ENCODE measurements around the gene KCNJ16.

Gene KCNJ16

DNA sequence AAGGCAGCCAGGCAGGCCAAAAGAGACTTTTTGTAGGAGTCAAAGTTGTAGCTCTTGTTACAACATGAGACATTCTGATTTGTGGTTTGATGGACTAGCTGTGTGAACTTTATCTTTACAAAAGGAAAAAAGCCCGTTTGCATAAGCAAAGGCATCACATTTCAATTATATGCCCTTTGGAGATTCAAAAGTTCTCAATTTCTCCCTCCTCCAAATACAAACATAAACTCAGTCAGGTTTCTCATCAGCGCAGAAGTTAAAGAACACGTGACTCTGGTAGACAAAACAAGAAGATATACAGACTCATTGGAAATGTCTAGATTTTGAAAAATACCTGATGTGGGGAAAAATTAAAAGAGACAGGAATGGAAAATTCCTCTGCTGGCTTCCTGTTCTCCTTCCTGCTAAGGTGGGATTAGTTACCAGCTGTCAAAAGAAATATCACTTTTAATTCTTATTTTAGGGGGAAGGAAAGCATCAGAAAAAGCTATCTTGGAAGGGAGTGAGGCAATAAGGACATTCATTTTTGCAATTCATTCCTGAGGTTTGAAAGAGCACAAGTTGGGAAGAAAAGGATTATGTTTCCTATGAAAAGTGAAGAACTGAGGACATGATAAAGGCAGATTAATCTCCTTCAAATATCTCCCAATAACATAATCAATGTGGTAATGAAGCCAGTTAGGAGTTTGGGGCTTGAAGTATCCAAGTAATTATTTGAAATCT lies 4.6 kb upstream of the KCNJ16 start:
- no peak for DNase-seq (ENCODE audit: low read depth in 2 of 2)

DNA sequence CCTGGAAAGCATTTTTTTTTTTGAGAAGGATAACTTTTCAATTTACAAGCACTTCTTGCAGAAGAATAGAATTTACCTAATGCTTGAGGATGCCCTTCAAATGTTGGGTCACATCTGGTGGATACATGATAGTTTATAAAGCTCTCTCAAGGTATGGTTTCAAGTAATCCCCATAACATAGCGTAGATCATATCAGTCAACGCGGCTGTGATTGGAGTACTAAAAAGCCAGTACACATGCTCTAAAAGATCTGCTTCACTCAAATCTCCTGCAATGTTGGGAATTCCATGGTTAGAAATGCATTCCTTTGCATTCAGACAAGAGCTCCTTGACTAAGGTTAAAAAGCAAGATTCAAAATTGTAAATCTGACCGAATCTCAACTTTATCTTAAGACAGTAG lies 3.9 kb upstream of the KCNJ16 start:
- DNase-seq (ENCODE audit: low read depth in 2 of 2), result no peak

DNA sequence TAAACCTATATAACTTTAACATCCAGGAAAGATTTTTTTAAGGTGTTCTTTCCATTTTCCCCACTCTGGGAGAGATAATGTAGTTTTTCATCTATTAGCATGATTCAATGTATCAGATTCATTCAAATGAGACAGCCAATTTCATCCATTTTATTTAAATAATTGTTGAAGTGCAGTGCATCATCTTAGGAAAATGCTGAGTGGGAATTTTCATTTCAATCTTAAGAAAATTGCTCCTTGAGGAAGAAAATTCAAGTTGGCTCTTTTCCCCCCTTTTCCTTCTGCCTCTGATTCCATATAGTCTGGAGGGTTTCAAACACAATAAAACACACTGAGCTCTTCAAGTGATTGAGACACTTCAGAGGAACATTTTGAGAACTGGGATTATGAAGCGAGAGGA lies 3.4 kb upstream of the KCNJ16 start:
- no peak for DNase-seq (ENCODE audit: low read depth in 2 of 2)

DNA sequence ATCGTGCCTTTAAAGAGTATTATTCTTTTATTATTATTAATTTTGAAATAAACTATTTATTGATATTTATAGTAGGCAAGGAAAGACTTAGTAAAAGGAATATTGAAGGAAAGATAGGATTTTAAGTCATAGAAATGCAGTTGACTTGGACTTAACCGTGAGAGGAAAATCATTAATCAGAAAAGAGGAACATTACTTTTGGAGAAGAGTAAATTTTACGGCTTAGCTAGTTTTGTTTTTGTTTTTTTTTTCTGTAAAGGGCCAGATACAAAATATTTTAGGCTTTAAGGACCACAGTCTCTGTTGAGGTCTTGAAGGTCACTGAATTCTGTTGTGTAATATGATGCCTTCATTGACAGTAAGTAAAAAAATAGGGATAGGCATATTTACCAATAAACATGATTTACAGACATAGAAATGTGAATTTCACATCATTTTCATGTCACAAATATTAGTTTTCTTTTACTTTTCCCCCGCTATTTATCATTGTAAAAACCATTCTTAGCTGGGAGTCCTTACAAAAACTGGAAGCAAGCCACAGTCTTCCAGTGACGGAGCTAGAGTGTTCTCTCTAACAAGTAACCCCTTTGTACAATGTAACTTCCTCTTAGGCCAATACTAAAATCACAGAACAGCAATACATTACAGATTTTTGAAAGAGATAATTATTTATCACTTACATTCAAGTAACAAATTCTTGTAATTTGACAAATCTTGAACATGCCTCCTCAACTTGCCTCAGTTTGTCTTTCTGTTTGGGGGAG lies 2.3 kb upstream of the KCNJ16 start:
- no peak for DNase-seq (ENCODE audit: low read depth in 2 of 2)

DNA sequence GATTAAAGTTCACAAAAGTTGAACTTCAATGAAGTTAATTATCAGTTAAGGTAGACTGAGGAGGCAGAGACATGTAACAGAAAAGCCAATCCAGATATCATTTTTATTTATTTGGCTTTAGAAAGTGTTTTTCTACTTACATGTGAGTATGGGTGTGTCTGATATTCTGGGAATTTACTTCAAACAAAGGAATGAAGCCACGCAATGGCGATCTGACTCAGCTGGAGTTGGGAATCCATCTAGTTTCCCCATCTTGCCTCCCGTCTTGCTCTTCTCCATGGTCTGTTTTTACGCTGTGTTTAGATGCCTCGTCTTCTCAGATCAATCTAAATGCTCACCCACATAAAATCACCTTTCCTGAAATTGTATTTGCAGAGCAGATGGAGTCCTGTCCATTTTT lies 1.7 kb upstream of the KCNJ16 start:
- DNase-seq (ENCODE audit: low read depth in 2 of 2), result no peak

DNA sequence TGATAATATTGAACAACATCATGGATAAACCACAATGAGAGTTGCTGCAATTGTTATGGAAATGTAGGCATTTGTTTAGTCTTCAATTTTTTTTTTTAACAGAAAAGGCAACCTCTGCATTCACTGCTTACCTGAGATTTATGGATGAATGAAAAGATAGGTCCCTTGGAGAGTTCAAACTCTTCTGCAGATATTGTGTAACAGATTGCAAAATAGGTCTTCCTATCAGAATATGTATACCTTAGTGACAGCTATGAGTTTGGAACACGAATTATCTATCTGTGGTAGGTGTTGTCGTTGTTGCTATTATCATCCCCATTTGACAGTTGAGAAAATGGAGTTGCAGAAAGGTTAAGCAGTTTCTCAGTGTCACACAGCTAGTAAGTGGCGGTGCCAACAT lies 1.2 kb upstream of the KCNJ16 start:
- DNase-seq (ENCODE audit: low read depth in 2 of 2), result no peak

DNA sequence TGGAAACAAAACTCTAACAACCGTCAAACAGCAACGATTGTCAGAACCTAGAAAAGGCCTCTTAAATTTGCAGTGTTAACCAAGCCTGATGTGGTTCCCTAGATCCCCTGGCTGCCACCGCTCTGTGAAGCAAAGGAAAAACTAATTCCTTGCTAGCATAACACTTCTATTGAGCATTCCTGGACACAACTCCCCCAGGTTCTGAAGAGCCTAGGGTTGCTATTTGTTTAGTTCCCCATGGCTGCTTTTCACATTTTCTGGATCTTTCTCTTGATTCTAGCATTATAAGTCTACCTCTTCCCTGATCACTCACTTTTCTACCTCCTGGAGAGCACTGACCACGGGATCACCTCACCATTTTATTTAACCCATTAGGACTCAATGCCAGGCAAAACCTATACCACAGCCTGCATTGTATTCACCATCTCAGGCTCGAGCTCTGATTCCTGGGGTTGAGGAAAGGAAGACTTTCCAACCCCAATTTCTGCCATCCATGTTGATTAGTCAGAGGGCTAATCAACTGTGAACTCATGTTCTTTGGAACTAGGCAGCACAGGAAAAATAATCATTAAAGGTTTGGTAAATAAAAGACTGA lies 692 bp upstream of the KCNJ16 start:
- DNase-seq (ENCODE audit: low read depth in 2 of 2), result no peak

DNA sequence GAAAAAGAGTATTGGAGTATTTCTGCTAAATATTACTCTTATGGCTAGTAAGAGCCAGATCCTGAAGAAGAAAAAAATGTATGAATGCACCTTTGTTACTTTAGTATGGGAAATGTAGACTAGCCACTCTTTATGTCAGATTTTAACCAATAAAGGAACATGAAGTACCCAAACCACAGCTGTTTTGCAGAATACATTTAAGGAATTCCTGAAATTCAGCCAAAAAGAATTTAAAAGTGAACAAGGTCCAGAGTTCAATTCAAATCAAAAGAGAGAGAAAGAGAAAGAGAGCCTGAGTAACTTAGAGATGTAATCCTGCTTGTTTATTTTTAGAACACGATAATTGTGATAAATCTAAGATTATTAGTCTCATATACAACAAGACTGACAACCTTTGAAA lies 1.2 kb downstream of the KCNJ16 start:
- no peak for DNase-seq (ENCODE audit: low read depth in 2 of 2)

DNA sequence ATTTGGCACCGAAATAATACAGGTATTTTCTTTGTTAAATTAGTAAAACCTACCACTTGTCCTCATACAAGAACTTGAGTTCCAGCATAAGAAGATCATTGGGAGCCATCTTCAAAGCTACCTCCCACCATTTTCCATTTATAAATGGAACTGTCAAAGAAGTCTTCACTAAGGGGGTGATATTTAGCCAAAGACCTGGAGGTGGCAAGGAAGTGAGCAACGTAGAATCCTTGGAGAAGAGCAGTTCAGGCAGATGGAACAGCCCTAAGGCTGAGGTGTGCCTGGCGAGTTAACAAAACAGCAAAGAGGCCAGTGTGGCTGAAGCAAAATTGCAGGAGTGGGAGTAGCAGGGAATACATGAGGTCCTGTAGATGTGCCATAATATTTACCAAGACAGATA lies 1.8 kb downstream of the KCNJ16 start:
- no peak for DNase-seq (ENCODE audit: low read depth in 2 of 2)

DNA sequence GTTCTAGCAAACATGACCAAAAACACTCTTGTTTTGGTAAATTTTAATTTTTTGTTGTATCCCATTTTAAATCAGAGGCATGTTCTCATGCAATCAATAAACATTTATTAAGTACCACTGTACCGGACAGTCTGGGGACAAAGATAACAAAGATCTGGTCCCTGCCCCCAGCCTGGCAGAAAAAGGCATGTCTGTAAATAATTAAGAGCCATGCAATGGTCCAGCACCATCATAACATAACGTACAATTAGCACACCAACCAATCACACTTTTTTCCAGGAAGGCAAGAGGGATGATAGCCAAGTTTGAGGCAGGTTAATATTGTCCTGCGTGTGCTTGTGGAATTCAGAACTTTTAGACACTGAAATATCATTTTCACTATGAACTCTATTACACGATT lies 3.5 kb downstream of the KCNJ16 start:
- no peak for DNase-seq (ENCODE audit: low read depth in 2 of 2)

DNA sequence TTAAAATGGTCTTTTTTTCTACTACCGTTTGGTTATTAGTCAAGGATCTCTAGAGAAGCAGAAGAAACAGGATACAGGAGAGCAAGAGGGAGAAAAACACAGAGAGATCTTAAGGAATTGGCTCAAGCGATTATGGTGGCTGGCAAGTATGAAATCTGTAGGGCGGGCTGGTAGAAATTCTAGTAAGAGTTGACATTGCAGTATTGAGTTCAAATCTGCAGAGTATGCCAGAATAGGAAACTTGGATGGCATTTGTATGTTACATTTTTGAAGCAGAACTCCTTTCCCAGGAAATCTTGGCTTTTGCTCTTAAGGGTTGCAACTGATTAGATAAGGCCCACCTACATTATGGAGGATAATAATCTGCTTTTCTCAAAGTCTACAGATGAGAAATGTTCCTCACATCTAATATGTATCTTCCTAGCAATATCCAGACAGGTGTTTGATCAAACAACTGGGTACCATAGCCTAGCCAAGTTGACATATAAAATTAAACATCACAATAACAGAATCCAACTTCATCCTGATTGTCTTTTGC lies 4.0 kb downstream of the KCNJ16 start:
- no peak for DNase-seq (ENCODE audit: low read depth in 2 of 2)

DNA sequence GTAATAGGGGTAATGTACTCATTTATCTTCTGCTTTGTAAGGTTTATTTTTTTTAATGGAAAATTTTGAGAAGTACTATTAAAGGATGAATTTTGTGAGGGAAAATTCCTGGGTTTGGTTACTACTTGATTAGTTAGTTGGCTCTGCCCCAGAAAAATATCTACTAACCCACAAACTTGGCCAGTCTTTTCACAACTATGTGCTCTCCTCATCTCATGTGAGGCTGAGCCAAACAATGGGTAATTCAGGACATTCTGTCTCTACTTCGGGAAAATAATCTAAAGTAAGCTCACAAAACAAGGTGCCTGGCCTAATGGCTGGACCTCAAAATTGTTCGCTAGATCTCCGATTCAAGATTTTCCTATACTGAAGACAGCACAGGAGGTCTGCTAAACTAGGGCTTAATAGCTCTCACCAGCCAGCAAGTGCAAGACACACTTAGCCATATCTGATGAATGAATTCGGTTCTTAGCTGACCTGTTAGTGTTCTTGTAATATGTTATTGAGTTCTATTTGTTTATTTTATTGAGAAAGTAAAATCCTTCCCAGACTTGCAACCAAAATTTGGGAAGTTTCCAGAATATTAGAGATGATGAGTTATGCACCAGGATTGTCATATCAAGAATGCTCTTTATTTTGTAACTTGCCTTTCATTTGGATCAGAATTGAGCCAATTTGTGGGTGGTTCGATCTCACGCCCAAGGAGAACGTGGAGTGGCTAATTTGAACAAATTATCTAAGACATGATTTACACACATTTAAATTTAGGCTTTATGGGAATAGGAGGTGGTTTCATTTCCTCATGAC lies 5.7 kb downstream of the KCNJ16 start:
- DNase-seq (ENCODE audit: low read depth in 2 of 2), result no peak

DNA sequence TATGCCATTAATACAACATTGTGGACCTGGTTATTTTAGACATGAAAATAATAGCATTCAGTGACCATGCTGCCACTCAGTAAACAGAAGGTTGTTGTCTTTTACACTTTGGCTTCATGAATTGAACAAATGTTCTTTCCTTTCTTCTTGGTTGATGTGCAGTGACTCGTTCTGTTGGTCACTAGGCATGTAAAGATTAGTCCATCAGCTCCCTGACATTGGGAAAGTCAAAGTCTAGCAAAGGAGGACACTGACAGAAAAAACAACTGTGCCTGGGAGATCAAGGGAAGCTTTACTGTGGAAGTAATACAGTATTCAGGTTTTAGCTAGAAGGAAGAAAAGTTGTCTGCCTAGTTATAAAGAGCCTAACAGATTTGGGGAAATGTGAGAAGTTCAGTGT lies 6.9 kb downstream of the KCNJ16 start:
- no peak for DNase-seq (ENCODE audit: low read depth in 2 of 2)

DNA sequence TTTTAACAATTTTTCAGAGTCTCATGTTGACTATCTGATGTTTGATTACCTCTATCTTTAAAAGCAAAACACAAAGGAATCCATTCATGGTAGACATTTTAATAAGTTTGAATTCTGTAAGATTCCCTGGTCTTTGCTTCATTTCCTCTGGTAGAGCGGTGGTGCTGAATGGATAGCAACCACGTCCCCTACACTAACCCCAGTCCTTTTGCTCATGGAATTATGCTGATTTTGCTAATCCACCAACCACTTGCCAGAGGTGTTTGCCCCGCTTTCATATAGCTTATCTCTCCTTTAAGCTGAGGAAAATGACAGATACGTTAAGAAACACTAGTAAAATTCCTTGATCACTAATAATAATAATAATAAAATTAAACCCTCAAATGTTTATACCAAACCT lies 9.5 kb downstream of the KCNJ16 start:
- DNase-seq (ENCODE audit: low read depth in 2 of 2), result no peak

DNA sequence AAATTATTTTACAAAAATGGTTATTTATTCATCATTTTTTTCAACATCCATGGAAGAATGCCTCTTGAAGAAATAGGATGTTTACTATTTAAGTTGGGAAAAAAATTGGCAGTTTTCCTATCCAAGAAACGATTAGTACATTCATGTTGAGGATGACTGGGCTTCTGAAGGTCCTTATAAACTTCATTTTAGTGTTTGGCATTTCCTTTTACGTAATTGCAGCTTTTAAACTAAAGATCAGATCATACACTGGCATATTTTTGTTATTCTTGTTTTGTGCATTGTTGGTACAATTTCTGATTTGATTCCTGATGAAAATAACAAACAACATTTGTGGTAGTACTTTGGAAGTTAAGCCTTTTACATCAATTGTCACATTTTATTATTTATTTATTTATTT lies 11.5 kb downstream of the KCNJ16 start:
- DNase-seq (ENCODE audit: low read depth in 2 of 2), result no peak

DNA sequence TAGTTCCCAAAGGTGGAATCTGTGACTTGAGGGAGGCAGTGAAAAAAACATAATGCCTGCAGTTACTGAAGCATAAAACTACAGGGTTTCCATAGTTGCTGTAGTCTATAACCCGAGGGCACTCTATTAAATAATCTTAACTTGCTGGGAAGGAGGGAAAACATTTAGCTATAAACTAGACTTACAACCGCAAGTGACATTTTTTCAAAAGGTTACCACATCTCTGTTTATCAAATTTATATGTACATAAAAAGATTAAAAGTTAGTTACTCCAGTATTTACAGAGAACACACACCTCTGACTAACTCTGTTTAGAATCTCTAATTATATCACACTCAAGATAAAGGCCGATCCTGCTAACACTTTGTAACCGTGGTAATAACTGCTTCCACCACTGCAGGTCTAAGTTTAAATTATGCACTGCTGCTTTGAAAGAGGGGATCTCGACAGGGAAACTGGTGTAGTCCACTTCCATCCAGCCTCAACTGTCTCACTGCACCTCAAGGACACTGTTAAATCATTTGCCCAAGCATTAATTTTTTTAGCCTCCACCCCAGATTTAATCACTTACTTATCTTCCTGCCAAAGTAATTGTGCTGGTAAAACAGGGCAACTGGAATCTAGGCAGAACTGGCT lies 14.6 kb downstream of the KCNJ16 start:
- no peak for DNase-seq (ENCODE audit: low read depth in 2 of 2)

DNA sequence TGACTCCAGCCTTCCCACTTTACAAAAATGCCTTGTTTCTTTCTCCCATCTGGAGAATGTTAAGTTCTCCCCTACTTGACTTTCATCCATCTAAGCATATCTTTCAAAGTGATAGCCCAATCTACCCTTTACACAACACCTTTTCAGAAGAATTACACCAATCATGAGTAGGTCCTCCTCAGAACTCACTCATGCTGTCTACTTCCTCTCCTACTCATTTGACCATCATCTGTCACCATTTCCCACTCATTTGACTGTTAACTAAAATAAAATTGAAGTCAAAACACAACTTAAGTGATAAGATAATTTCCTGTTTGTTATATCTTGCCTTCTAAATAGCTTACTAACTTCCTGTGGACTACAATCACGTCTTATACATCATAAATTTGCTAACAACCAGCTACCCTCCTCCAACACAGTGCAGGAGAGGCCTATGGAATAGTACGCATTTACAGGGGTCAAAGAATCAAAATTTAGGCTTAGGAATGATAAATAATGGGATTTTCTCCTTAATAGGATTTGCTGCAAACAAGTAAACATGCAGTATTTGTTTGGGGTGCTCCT lies 16.1 kb downstream of the KCNJ16 start:
- DNase-seq (ENCODE audit: low read depth in 2 of 2), result no peak

DNA sequence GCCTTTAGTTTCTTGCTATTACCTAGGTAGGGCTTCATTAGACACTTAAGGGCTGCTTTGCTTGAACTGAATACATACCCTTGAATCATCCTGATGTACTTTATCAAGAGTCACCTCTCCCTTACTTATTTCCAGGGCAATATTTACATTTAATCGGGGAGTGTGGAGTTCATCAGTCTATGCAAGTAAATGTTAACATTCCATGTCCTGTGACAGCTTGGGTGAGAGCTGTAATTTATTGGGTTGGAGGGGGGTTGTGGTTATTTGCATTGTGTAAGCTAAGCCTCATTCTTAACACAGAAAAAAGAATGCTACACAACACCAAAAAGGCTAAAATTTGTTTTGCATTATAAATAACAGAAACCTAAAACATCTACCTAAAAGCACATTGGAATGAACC lies 16.7 kb downstream of the KCNJ16 start:
- DNase-seq (ENCODE audit: low read depth in 2 of 2), result no peak

DNA sequence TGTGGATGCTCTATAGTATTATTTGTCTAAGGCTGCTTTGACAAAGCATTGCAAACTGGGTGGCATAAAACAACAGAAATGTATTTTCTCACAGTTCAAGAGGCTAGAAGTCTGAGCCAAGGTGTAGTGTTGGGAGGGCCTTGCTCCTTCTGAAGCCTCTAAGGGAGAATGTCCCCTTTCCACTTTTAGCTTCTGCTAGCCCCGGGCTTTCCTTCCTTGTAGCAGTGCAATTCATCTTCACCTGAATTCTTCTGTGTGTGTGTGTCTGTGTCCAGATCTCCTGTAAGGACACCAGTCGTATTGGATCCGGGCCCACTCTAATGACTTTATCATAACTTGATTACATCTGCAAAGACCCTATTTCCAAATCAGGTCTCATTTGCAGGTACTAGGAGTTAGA lies 18.1 kb downstream of the KCNJ16 start:
- DNase-seq (ENCODE audit: low read depth in 2 of 2), result no peak

DNA sequence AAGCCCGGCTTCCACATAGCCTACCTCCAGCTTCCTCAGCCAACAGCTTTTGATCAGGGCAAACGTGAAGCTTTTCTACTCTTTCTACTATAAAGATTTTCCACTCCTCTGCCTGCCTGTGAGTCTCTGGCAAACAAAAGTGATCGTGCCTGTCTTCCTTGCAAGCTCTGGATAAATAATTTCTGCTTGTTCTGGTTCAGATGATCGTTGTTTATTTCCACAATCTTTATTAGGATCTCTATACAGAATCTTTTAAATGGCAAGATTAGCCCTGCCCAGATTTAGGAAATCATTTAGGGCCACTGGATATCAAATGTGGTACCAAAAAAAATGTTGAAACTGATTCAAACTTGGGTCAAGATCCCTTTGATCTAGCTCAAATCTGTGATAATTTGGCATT lies 20.4 kb downstream of the KCNJ16 start:
- DNase-seq (ENCODE audit: low read depth in 2 of 2), result no peak

DNA sequence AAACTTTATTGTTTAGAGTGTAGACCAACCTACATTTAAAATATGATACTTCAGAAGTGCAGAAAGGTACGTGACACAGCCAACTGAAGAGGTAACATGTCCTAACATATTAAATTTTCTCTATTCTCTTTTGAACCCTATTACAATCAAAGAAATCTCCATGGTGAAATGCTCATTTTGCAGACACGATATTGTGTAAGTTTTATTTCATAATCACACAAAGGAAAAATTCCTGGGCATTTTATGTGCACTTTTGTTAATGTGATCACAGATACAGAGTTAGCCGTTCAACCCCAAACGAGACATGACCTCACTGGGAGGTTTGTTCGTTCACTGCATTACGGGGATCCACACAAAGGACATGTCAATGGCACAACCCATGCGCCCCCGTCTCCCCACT lies 21.8 kb downstream of the KCNJ16 start:
- no peak for DNase-seq (ENCODE audit: low read depth in 2 of 2)

All from activated CD8-positive, alpha-beta memory T cell treated with anti-CD3 and anti-CD28 coated beads for 4 hours (primary cell).